A673 (cell line): ENCODE measurements around the gene PJA2. TPM values are rescaled to one million over a fixed set of nuclear protein-coding genes. Genes with fewer than 3 reads are reported as not detected.

Source experiments
- BruUV-seq: library from RNA; stranded (reverse); fragments of 400-500 nt; replicated peaks from 2 replicates; lab custom pipeline; 2021; lab: Mats Ljungman, UMichigan
- CTCF ChIA-PET: fragments of 300-600 bp; sonication (Branson Sonifier 250); formaldehyde crosslinking; loops from one replicate; lab custom pipeline; 2022; ENCODE audit warnings: antibody characterized with exemption; lab: Charles Lee
- POLR2A ChIA-PET: fragments of 300-600 bp; sonication (Branson Sonifier 250); formaldehyde crosslinking; loops from one replicate; lab custom pipeline; 2022; ENCODE audit warnings: antibody characterized with exemption; ENCODE audit not compliant: low non-redundant PET; lab: Charles Lee
- DNase-seq: peaks from one replicate; pipeline ENCODE4 v3.0.0-alpha.2; 2015; ENCODE audit warnings: low spot score
- H3K27ac ChIP-seq: fragments of 200-600 bp; sonication (generic); 2 replicates; pipeline ENCODE4 v1.5.1; 2016; ENCODE audit warnings: mixed run types, low read depth, mild to moderate bottlenecking, mixed read lengths, antibody characterized with exemption, low read length; ENCODE audit not compliant: poor library complexity, severe bottlenecking
- H3K27me3 ChIP-seq: fragments of 200-600 bp; sonication (generic); replicated peaks from 2 replicates; pipeline ENCODE4 v1.6.1; 2017; ENCODE audit warnings: mixed run types, low read depth, mild to moderate bottlenecking, mixed read lengths, antibody characterized with exemption, low read length; ENCODE audit not compliant: insufficient read depth, poor library complexity
- H3K36me3 ChIP-seq: fragments of 200-600 bp; sonication (generic); 2 replicates; pipeline ENCODE4 v1.6.1; 2016; ENCODE audit warnings: mixed run types, mild to moderate bottlenecking, mixed read lengths, antibody characterized with exemption, low read length; ENCODE audit not compliant: insufficient read depth, poor library complexity, severe bottlenecking
- H3K4me1 ChIP-seq: fragments of 200-600 bp; sonication (generic); 2 replicates; pipeline ENCODE4 v1.6.1; 2017; ENCODE audit warnings: mixed run types, mild to moderate bottlenecking, mixed read lengths, antibody characterized with exemption, low read length; ENCODE audit not compliant: insufficient read depth, poor library complexity, severe bottlenecking
- H3K4me3 ChIP-seq: fragments of 200-600 bp; sonication (generic); 2 replicates; pipeline ENCODE4 v1.5.1; 2016; ENCODE audit warnings: low read depth, mixed run types, mild to moderate bottlenecking, mixed read lengths, low read length; ENCODE audit not compliant: poor library complexity, severe bottlenecking
- H3K9me3 ChIP-seq: fragments of 200-600 bp; sonication (generic); 2 replicates; pipeline ENCODE4 v1.6.1; 2016; ENCODE audit warnings: mixed run types, low read depth, mild to moderate bottlenecking, mixed read lengths, antibody characterized with exemption, low read length; ENCODE audit not compliant: poor library complexity, severe bottlenecking
- CTCF ChIP-seq: fragments of 300-800, 200-600 bp; sonication (generic); conservative IDR thresholded peaks from 2 replicates; pipeline ENCODE4 v1.5.1; 2017; ENCODE audit warnings: low read depth, mild to moderate bottlenecking, antibody characterized with exemption, low read length, moderate library complexity, mixed read lengths
- EZH2 ChIP-seq: fragments of 200-600 bp; sonication (generic); IDR thresholded peaks from 2 replicates; pipeline ENCODE4 v1.6.1; 2017; ENCODE audit warnings: borderline replicate concordance, low read depth, mild to moderate bottlenecking, mixed read lengths, antibody characterized with exemption, low read length; ENCODE audit not compliant: poor library complexity, severe bottlenecking
- intact Hi-C: fragments of 100-400 bp; cut with micrococcal nuclease; formaldehyde crosslinking; loops from one replicate; pipeline ENCODE4 v1.10.0; 2022; ENCODE audit not compliant: unreplicated experiment
- total RNA-seq: library from RNA; stranded (reverse); gene quantifications from 2 replicates; pipeline ENCODE4 v1.2.3, GENCODE V29; 2021

PJA2 gene
- total RNA-seq, 1 experiment from 2014 or later: 47.3 TPM

GRCh38 chr5:109390188-109390587 lies 19.6 kb downstream of the PJA2 start:
- intact Hi-C loops: no loop called here
- no peak for DNase-seq
- Histone ChIP-seq H3K9me3 (no peaks in the 10 kb centered on the region), H3K27ac (no peak overlapping the region), H3K4me3 (no peak overlapping the region), H3K27me3 (no peaks in the 10 kb centered on the region), H3K4me1 (peaks cover 23% of the 10 kb centered on the region), H3K36me3 (peaks cover 5% of the 10 kb centered on the region)
- ChIA-PET CTCF (no interaction called here), POLR2A (no interaction called here)
- no TSS peak for BruUV-seq
- no peak for TF ChIP-seq EZH2
- TF ChIP-seq CTCF: no peak

DNA sequence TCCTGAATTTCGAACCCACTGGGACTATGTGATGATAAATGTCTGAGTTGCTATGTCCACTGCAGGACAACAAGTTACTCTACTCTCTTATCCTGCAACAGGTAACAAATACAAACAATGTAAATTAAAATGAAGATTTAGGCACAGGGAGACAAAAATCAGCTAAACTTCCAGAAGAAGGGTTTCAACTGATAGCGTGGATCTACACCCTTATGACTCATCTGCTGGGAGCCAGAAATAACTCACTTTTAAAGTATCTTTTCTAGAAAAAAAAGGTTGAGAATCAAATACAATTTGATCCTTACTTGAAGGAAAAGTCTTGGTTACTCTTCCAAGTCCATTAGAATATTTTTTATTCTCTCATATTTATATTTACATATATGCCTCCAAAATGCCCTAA lies 21.4 kb downstream of the PJA2 start:
- Histone ChIP-seq H3K4me3 (no peak overlapping the region), H3K27me3 (no peaks in the 10 kb centered on the region), H3K9me3 (no peaks in the 10 kb centered on the region), H3K36me3 (peaks cover 5% of the 10 kb centered on the region), H3K4me1 (peaks cover 23% of the 10 kb centered on the region), H3K27ac (no peak overlapping the region)
- POLR2A ChIA-PET: no interaction called here
- intact Hi-C loops: no loop called here
- no peak for TF ChIP-seq CTCF
- TF ChIP-seq EZH2: no peak
- DNase-seq: no peak
- CTCF ChIA-PET: no interaction called here
- BruUV-seq: no TSS peak

GRCh38 chr5:109387408-109387974 lies 22.3 kb downstream of the PJA2 start:
- no peaks in the 10 kb centered on the region for H3K27me3 ChIP-seq
- TF ChIP-seq CTCF (no peak), EZH2 (no peak)
- H3K27ac ChIP-seq: no peak overlapping the region
- no peak overlapping the region for H3K4me3 ChIP-seq
- H3K4me1 ChIP-seq: peaks cover 23% of the 10 kb centered on the region
- peaks cover 5% of the 10 kb centered on the region for H3K36me3 ChIP-seq
- POLR2A ChIA-PET: no interaction called here
- intact Hi-C loops: no loop called here
- no peaks in the 10 kb centered on the region for H3K9me3 ChIP-seq
- no TSS peak for BruUV-seq
- no peak for DNase-seq
- CTCF ChIA-PET: no interaction called here
